Measurements from ENCODE around the gene CLIC3.
A peak's percentile ranks its signal among the peaks of the same experiment; 100 is the strongest.

CLIC3 gene

DNA sequence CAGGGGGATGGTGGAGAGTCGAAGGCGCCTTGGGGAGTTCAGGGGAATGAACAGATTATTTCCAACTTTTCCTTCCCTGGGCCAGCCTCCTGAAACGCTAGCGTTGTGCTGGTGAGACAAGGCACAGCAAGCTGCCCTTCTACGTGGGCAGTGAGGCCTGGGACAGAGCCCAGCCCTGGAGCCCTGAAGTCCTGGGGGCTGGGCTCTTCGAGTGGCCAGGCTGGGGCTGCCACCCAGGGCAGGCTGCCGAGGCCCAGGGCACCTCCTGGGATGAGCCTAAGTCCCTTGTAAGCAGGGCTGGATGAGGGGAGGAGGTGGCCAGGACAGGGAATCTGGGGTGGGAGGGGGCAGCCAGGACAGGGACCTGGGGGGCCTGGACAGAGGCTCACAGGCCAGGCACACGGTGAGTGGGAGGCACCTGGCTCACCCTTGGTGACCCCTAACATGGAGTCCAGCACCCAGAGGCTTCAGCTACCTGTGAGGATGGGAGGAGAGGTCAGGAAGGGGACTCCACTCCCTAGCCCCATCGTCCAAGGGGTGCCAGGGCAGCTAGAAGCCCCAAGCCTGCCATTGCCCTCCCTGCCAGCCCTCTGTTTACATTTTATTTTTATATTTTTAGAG lies 45.6 kb downstream of the CLIC3 start:
- DNase-seq: no peak

DNA sequence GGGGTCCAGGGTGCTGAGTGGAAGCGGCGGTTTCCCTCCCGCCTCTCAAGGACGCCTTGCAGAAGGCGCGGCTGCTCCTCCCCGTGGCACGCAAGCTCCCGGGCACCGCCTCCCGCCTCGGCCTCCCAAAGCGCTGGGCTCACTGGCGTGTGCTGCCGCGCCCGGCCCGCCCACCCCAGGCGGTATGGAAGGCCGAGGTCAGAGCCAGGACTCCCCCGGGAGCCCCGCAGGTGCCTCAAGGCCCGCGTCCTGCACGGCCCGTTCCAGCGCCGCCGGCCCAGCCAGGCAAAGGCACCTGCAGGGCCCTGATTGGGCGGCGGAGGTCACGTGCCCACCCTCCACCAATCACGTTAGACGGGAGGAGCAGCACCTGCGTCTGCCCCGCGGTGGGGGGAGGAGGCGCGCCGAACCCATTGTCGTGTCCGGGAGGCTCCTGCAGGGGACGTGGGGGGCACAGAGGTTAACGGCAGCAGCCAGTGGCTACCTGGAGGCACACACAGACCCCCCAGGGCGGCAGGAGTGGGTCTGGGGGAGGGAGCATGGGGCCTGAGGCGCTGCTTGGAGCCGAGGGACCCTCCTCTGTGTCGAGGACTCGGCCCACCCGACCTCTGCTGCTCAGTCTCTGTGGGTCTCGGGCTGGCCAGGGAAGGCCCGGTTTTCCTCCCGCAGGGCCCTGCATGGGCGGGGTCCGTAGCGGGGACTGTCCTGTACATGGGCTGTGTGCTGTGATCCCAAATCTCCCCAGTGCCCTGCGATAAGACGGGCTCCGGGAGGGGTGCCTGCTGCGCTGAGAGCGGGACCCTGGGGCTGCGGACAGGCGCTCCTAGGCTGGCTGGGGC lies 46.3 kb downstream of the CLIC3 start:
- DNase-seq: peak; percentile 96

DNA sequence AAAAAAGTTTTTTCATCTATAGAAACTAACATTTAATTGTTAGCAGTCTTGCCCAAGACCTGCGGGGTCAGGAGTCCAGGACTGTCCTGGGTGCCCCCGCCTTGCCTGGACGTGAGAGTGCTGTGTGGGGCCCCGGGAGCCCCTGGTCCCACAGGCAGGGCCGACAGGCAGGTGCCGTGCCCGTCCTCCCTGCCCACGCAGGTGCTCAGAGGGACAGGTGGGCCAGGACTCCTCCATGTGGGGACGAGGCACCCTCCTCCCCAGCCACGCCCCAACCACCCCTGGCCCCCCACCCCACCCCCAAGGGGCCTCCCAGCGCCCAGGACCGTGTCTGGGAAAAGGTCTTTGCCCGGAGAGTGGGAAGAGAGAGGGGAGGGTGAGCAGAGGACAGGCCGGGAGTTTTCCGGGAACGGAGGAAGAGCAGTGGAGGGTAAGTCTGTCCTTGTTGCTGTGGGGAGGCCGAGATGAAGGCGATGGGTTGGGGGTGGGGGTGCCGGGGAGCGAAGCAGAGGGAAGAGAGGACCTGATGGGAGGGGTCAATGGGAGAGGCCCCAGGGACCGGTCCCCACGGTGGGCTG lies 47.0 kb downstream of the CLIC3 start:
- no peak for DNase-seq

DNA sequence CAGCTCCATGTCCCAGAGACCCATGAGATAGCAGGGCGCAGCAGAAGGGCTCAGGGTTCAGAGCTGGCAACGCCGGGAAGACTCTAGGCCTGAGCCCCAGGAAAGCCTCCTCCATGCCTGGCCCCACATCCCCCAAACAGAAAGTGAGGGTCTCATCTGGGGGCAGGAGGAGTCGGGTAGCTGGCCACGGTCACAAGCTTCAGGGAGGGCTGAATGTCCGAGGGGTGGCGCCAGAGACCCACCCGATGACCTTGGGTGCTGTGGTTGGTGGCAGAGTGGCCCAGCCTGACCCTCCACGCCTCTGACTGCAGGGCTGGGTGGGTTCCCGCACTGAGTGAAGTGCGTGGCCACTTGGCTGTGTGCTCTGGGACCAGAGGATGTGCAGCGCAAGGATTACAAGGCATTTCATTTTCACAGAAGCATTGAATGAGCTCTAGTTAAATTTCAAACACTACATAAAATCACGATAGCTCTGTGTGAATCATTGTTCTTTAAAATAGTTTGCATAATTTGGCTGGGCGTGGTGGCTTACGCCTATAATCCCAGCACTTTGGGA lies 48.3 kb downstream of the CLIC3 start:
- peak; percentile 69 for DNase-seq

DNA sequence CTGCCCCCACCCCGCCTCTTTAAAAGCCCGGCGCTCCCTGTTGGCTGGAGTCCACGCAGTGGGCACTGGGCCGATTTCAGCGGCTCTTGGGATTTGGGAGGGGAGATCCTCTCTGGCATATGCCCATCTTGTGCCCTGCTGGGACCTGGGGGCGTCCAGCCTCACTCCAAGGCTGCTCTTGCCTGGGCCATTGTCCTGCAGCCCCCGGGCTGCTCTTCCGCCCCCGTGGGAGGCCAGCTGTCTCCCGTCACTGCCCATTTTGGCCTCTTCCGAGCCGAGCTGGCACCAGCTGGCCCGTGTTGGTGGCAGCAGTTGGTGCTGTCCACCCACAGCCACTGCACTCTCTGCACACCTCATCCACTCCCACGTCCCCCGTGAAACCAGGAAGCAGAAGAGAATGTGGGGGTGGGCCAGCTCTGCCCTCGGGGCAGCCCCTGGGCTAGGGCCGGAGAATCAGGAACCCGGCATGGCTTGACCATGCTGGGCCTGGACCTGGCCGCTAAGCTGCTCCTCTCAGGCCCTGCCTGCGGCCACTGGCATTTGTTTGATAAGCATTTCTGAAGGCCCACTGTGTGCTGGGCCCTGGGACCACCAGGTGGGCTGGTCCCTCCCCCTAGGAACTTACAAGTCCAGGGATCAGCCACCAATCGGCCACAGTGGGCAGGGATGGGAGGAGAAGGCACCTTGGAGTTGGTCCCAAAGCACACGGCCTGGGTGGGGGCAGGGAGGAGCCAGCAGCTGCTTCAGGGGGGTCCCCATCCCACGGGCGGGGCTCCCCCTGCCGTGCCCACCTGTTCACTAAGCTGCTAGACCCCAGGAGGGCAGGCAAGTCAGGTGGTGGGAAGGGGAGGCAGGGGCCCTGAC lies 49.1 kb downstream of the CLIC3 start:
- DNase-seq: no peak

DNA sequence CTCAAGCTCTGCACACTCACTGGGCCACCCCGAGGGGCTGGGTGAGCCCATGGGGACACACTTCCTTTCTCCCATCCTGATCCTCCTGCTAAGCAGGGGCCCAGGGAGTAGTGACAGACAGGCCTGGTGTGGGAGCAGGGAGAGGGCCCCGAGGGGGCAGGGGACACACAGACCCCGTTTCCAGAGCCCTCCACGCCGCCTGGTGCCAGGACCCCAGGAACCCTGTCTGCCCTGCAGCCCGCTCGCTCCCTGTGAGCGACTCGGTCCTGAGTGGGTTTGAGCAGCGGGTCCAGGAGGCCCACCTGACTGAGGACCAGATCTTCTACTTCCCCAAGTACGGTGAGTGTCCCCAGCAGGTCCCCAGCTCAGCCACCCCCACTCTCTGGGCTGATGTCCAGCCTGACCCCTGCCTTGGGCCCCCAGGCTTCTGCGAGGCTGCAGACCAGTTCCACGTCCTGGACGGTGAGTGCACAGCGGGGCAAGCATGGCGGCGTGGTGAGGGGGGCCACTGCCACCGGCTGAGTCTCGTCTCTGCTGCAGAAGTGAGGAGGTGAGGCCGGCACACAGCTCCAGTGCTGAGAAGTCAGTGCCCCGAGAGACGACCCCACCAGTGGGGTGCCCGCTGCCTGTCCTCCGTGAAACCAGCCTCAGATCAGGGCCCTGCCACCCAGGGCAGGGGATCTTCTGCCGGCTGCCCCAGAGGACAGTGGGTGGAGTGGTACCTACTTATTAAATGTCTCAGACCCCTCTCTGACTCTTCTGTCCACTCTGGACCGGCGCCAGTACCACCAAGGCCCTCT lies 49.9 kb downstream of the CLIC3 start:
- no peak for DNase-seq

DNA sequence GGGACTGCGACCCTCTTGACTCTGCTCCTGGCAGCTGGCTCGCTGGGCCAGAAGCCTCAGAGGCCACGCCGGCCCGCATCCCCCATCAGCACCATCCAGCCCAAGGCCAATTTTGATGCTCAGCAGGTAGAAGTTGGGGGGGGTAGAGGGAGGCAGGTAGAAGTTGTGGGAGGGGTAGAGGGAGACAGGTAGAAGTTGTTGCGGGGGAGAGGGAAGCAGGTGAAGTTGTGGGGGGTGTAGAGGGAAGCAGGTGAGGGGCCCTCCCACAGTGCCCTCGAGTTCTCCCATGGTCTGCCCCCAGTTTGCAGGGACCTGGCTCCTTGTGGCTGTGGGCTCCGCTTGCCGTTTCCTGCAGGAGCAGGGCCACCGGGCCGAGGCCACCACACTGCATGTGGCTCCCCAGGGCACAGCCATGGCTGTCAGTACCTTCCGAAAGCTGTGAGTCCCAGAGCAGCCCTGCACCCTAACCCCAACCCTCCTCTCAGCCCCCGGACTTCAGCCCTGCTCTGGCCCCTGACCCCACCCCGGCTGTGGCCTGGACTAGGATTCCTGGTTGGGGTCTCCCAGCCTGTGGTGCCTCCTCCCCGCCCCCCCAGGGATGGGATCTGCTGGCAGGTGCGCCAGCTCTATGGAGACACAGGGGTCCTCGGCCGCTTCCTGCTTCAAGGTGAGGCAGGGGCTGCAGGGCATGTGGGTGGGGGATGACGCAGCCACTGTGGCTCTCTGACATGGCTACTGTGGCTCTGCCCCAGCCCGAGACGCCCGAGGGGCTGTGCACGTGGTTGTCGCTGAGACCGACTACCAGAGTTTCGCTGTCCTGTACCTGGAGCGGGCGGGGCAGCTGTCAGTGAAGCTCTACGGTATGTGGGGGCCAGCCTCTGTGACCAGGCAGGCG lies 50.8 kb downstream of the CLIC3 start:
- no peak for DNase-seq

Data from hematopoietic multipotent progenitor cell treated with erythropoietin and hydrocortisone succinate and interleukin-3 and kit ligand, for 4 days (in vitro differentiated cells).